Mucosa of stomach (tissue), 1 donor: ENCODE results near the gene ZNF18.

Experiments used
- H3K27me3 ChIP-seq: one replicate; pipeline ENCODE4 v1.7.0; 2013; ENCODE audit warnings: mild to moderate bottlenecking, low read length; ENCODE audit not compliant: control insufficient read depth, insufficient read depth
- H3K36me3 ChIP-seq: one replicate; pipeline ENCODE4 v1.7.0; 2013; ENCODE audit warnings: low read length; ENCODE audit not compliant: control insufficient read depth, insufficient read depth
- H3K4me1 ChIP-seq: one replicate; pipeline ENCODE4 v1.7.0; 2013; ENCODE audit warnings: mild to moderate bottlenecking, low read length; ENCODE audit not compliant: control insufficient read depth, insufficient read depth
- H3K4me3 ChIP-seq: one replicate; pipeline ENCODE4 v1.7.0; 2013; ENCODE audit warnings: low read length
- H3K9ac ChIP-seq: one replicate; pipeline ENCODE4 v1.7.0; 2013; ENCODE audit warnings: mild to moderate bottlenecking, low read length, moderate library complexity
- H3K9me3 ChIP-seq: one replicate; pipeline ENCODE4 v1.7.0; 2013; ENCODE audit warnings: mild to moderate bottlenecking, low read length, moderate library complexity; ENCODE audit not compliant: control insufficient read depth
- donor health status: Pancreatic carcinoma.

ZNF18 gene

GRCh38 chr17:11997147-11997971 lies at the start of gene ZNF18:
TSS of gene ZNF18 (minus strand) at chr17:11997475. CDS start at chr17:11992829, 4,646 bp downstream.
- Histone ChIP-seq H3K4me1 (no peaks in the 10 kb centered on the region), H3K9me3 (no peaks in the 10 kb centered on the region), H3K4me3 (peak within 1 kb of the TSS; percentile 97), H3K27me3 (no peaks in the 10 kb centered on the region), H3K9ac (peak within 1 kb of the TSS; percentile 91), H3K36me3 (no peaks in the 10 kb centered on the region)

GRCh38 chr17:12046786-12047185 lies 49.5 kb upstream of the ZNF18 start:
- no peaks in the 10 kb centered on the region for H3K36me3 ChIP-seq
- no peaks in the 10 kb centered on the region for H3K9me3 ChIP-seq
- H3K9ac ChIP-seq: no peak overlapping the region
- no peak overlapping the region for H3K4me3 ChIP-seq
- peaks cover 7% of the 10 kb centered on the region for H3K4me1 ChIP-seq
- no peaks in the 10 kb centered on the region for H3K27me3 ChIP-seq

- no peaks in the 10 kb centered on the region for H3K36me3 ChIP-seq
- peaks cover 7% of the 10 kb centered on the region for H3K4me1 ChIP-seq
- H3K4me3 ChIP-seq: no peak overlapping the region
- H3K27me3 ChIP-seq: no peaks in the 10 kb centered on the region
- H3K9me3 ChIP-seq: no peaks in the 10 kb centered on the region
- H3K9ac ChIP-seq: no peak overlapping the region
Measured at GRCh38 chr17:12043702-12044101, 46.4 kb upstream of the ZNF18 start.

- H3K9ac ChIP-seq: no peak overlapping the region
- no peak overlapping the region for H3K4me3 ChIP-seq
- H3K36me3 ChIP-seq: no peaks in the 10 kb centered on the region
- H3K9me3 ChIP-seq: no peaks in the 10 kb centered on the region
- H3K4me1 ChIP-seq: peaks cover 5% of the 10 kb centered on the region
- no peaks in the 10 kb centered on the region for H3K27me3 ChIP-seq
Measured at GRCh38 chr17:12041312-12041711, 44.0 kb upstream of the ZNF18 start.

GRCh38 chr17:12040478-12040877 lies 43.2 kb upstream of the ZNF18 start:
- H3K9me3 ChIP-seq: no peaks in the 10 kb centered on the region
- no peak overlapping the region for H3K4me3 ChIP-seq
- peaks cover 7% of the 10 kb centered on the region for H3K4me1 ChIP-seq
- H3K27me3 ChIP-seq: no peaks in the 10 kb centered on the region
- H3K36me3 ChIP-seq: no peaks in the 10 kb centered on the region
- H3K9ac ChIP-seq: no peak overlapping the region

GRCh38 chr17:12037970-12038369 lies 40.7 kb upstream of the ZNF18 start:
- H3K27me3 ChIP-seq: no peaks in the 10 kb centered on the region
- no peak overlapping the region for H3K9ac ChIP-seq
- peaks cover 7% of the 10 kb centered on the region for H3K4me1 ChIP-seq
- no peak overlapping the region for H3K4me3 ChIP-seq
- H3K36me3 ChIP-seq: no peaks in the 10 kb centered on the region
- no peaks in the 10 kb centered on the region for H3K9me3 ChIP-seq

- Histone ChIP-seq H3K4me1 (peaks cover 11% of the 10 kb centered on the region), H3K9me3 (no peaks in the 10 kb centered on the region), H3K27me3 (no peaks in the 10 kb centered on the region), H3K4me3 (no peak overlapping the region), H3K9ac (no peak overlapping the region), H3K36me3 (no peaks in the 10 kb centered on the region)
Measured at GRCh38 chr17:12035673-12036072, 38.4 kb upstream of the ZNF18 start.

GRCh38 chr17:12034538-12034937 lies 37.3 kb upstream of the ZNF18 start:
- H3K4me3 ChIP-seq: no peak overlapping the region
- no peaks in the 10 kb centered on the region for H3K27me3 ChIP-seq
- no peaks in the 10 kb centered on the region for H3K36me3 ChIP-seq
- H3K9ac ChIP-seq: no peak overlapping the region
- H3K4me1 ChIP-seq: peaks cover 11% of the 10 kb centered on the region
- no peaks in the 10 kb centered on the region for H3K9me3 ChIP-seq

- Histone ChIP-seq H3K27me3 (no peaks in the 10 kb centered on the region), H3K36me3 (no peaks in the 10 kb centered on the region), H3K9me3 (no peaks in the 10 kb centered on the region), H3K4me1 (peaks cover 16% of the 10 kb centered on the region), H3K9ac (no peak overlapping the region), H3K4me3 (no peak overlapping the region)
Measured at GRCh38 chr17:12028611-12029010, 31.3 kb upstream of the ZNF18 start.

GRCh38 chr17:12027658-12028057 lies 30.4 kb upstream of the ZNF18 start:
- peaks cover 16% of the 10 kb centered on the region for H3K4me1 ChIP-seq
- no peak overlapping the region for H3K4me3 ChIP-seq
- H3K9ac ChIP-seq: no peak overlapping the region
- H3K36me3 ChIP-seq: no peaks in the 10 kb centered on the region
- H3K27me3 ChIP-seq: no peaks in the 10 kb centered on the region
- no peaks in the 10 kb centered on the region for H3K9me3 ChIP-seq

- H3K4me3 ChIP-seq: no peak overlapping the region
- no peak overlapping the region for H3K9ac ChIP-seq
- H3K9me3 ChIP-seq: no peaks in the 10 kb centered on the region
- peaks cover 17% of the 10 kb centered on the region for H3K4me1 ChIP-seq
- no peaks in the 10 kb centered on the region for H3K36me3 ChIP-seq
- peaks cover 5% of the 10 kb centered on the region for H3K27me3 ChIP-seq
Measured at GRCh38 chr17:12024327-12024726, 27.1 kb upstream of the ZNF18 start.

GRCh38 chr17:12022310-12022709 lies 25.0 kb upstream of the ZNF18 start:
- Histone ChIP-seq H3K4me3 (no peak overlapping the region), H3K4me1 (peaks cover 4% of the 10 kb centered on the region), H3K9me3 (no peaks in the 10 kb centered on the region), H3K9ac (peak overlapping the region; percentile 88), H3K36me3 (no peaks in the 10 kb centered on the region), H3K27me3 (peaks cover 6% of the 10 kb centered on the region)
